Tibial nerve (tissue), 4 donors: Measurements from ENCODE around the gene SGPP1.

Source experiments
- CTCF ChIP-seq, 5 experiments: fragments of 200-600 bp in 3 of 5; fragments of 450-650 bp in 2 of 5; sonication (generic) in 3 of 5; IDR thresholded peaks; one replicate each; pipeline ENCODE4 v1.5.1; 2016 to 2019; ENCODE audit warnings: antibody characterized with exemption in 5 of 5, mild to moderate bottlenecking in 3 of 5, moderate library complexity in 2 of 5
- EP300 ChIP-seq, 2 donors: sonication (generic); formaldehyde crosslinking; IDR thresholded peaks; one replicate each; pipeline ENCODE4 v1.6.1; 2017; ENCODE audit warnings: antibody characterized with exemption in 2 of 2, mild to moderate bottlenecking in 1 of 2
- POLR2A ChIP-seq, 2 donors: fragments of 450-650 bp; IDR thresholded peaks; one replicate each; pipeline ENCODE4 v1.6.1; 2017; ENCODE audit warnings: antibody characterized with exemption in 2 of 2, mild to moderate bottlenecking in 2 of 2, moderate library complexity in 2 of 2

GRCh38 chr14:63725786-63726460, 1.9 kb downstream of the SGPP1 start:
- TF ChIP-seq CTCF (IDR thresholded peaks at IDR 0.05) (no peak), POLR2A (IDR thresholded peaks at IDR 0.05) (no peak), EP300 (IDR thresholded peaks at IDR 0.05) (no peak)
